Neutrophil (primary cell): Measurements from ENCODE around the gene ABCA1.
A peak's percentile ranks its signal among the peaks of the same experiment; 100 is the strongest.

Experiments
- H3K27ac ChIP-seq: fragments of 200-600 bp; sonication (generic); 2 replicates; pipeline ENCODE4 v1.5.1; 2016; ENCODE audit warnings: mild to moderate bottlenecking, moderate library complexity
- H3K27me3 ChIP-seq: fragments of 200-600 bp; sonication (generic); 2 replicates; pipeline ENCODE4 v1.6.0; 2016; ENCODE audit warnings: mild to moderate bottlenecking
- H3K36me3 ChIP-seq: fragments of 200-600 bp; sonication (generic); 2 replicates; pipeline ENCODE4 v1.5.1; 2017
- H3K4me1 ChIP-seq, 2 experiments: fragments of 200-600 bp in 1 of 2; sonication (generic) in 1 of 2; 1 replicate in 1 of 2; 2 replicates in 1 of 2; pipeline versions ENCODE4 v1.5.1 to v1.6.1; 2013 to 2016; ENCODE audit warnings: low read depth in 1 of 2, low read length in 1 of 2, mild to moderate bottlenecking in 1 of 2, moderate library complexity in 1 of 2; ENCODE audit not compliant: control insufficient read depth in 1 of 2, insufficient read depth in 1 of 2
- H3K4me3 ChIP-seq, 2 experiments: fragments of 200-600 bp in 1 of 2; sonication (generic) in 1 of 2; 1 replicate in 1 of 2; 2 replicates in 1 of 2; pipeline ENCODE4 v1.5.1; 2013 to 2016; ENCODE audit warnings: low read depth in 1 of 2, low read length in 1 of 2, mild to moderate bottlenecking in 1 of 2, moderate library complexity in 1 of 2
- H3K9me3 ChIP-seq: fragments of 200-600 bp; sonication (generic); 2 replicates; pipeline ENCODE4 v1.5.1; 2016
- TF ChIP-seq, protein P1 (sequence below): fragments of 200-600 bp; sonication (generic); IDR thresholded peaks from 2 replicates; pipeline ENCODE4 v1.5.1; 2016; ENCODE audit warnings: antibody characterized with exemption

ABCA1 gene

DNA sequence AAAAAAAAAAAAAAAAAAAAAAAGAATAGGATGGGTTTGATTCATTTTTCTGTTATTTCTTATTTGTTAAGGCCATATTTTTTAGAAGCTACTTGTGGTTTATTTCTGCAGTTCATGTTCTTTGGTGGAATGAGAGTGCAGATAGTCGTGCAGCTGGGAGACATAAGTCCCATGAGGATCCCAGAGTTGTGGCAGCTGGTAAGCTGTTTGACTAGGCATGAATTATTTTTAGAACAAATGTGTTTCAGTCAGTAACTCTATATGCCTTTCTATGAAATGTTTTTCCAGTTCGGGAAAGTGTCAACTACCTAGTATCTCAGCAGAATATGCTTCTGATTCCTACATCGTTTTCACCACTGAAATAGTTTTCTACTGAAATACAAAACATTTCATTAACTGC, 169.0 kb downstream of the ABCA1 start:
- Histone ChIP-seq H3K36me3 (peaks cover 25% of the 10 kb centered on the region), H3K27ac (no peak overlapping the region), H3K4me1 (peaks cover 5% of the 10 kb centered on the region in 2 experiments), H3K27me3 (no peaks in the 10 kb centered on the region), H3K9me3 (no peaks in the 10 kb centered on the region), H3K4me3 (no peak overlapping the region)
- TF ChIP-seq, protein P1, sequence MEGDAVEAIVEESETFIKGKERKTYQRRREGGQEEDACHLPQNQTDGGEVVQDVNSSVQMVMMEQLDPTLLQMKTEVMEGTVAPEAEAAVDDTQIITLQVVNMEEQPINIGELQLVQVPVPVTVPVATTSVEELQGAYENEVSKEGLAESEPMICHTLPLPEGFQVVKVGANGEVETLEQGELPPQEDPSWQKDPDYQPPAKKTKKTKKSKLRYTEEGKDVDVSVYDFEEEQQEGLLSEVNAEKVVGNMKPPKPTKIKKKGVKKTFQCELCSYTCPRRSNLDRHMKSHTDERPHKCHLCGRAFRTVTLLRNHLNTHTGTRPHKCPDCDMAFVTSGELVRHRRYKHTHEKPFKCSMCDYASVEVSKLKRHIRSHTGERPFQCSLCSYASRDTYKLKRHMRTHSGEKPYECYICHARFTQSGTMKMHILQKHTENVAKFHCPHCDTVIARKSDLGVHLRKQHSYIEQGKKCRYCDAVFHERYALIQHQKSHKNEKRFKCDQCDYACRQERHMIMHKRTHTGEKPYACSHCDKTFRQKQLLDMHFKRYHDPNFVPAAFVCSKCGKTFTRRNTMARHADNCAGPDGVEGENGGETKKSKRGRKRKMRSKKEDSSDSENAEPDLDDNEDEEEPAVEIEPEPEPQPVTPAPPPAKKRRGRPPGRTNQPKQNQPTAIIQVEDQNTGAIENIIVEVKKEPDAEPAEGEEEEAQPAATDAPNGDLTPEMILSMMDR: no peak

DNA sequence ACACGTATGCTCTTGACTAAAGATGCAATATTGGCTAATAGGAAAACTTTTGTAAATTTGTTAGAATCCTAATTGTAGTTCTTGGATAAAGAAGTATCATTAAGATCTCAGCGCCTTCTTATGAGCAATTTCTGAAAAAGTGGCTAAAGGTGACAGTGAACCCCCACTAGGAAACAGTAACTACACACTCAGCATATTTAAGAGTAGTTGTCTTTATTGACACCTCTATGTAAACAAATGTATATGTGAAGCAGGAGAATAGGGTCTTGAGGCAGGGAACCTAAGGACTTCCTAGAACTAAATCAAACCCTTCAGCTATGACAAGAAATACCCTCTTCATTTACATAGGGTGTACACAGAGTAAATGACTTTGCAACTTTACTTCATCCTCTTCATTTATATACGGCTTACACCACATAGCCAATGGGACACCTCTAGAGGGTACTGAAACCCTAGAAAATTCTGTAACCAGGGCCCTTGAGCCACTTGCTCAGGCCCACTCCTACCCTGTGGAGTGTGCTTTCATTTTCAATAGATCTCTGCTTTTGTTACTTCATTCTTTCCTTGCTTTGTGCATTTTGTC, 177.7 kb downstream of the ABCA1 start:
- H3K4me1 ChIP-seq: peaks cover 18% of the 10 kb centered on the region in 2 experiments
- H3K4me3 ChIP-seq: no peak overlapping the region
- H3K36me3 ChIP-seq: peaks cover 39% of the 10 kb centered on the region
- no peaks in the 10 kb centered on the region for H3K27me3 ChIP-seq
- H3K27ac ChIP-seq: no peak overlapping the region
- no peaks in the 10 kb centered on the region for H3K9me3 ChIP-seq
- TF ChIP-seq, protein P1: no peak

DNA sequence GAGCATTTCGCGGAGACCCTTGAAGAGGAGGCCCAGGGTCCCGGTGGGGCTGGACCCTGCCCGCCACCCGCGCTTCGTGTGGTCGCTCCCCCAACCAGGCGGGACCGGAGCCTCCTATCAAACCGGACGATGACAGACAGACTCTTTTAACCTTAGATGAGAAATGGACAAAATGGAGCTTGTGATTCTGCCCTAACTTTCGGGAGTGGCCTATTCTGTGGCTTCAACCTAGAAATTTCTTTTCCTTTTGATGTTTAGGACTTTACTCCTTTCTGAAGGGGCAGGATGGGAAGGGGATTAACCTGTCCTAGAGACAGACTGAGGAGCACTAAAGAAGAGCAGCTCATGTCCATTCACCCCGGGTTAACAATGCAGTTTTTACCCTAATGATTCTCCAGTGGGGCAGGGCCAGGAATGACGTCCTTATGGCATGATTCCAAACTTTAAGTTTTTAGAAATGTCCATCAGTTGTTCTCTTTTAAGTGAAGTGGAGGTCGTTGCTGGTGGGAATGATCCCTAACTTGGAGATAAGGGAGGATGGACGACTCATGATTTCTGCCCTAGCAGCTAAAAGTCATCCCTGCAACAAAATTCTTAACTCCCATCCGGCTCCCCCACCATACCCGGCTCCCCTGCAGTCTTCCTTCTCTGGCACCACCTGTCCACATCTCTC, 179.5 kb downstream of the ABCA1 start:
- peak overlapping the region; percentile 91 to 94 for H3K4me3 ChIP-seq
- H3K4me1 ChIP-seq: peaks cover 18% of the 10 kb centered on the region in 2 experiments
- H3K9me3 ChIP-seq: no peaks in the 10 kb centered on the region
- H3K27ac ChIP-seq: peak overlapping the region; percentile 90
- H3K27me3 ChIP-seq: no peaks in the 10 kb centered on the region
- peaks cover 25% of the 10 kb centered on the region for H3K36me3 ChIP-seq
- TF ChIP-seq, protein P1: no peak

DNA sequence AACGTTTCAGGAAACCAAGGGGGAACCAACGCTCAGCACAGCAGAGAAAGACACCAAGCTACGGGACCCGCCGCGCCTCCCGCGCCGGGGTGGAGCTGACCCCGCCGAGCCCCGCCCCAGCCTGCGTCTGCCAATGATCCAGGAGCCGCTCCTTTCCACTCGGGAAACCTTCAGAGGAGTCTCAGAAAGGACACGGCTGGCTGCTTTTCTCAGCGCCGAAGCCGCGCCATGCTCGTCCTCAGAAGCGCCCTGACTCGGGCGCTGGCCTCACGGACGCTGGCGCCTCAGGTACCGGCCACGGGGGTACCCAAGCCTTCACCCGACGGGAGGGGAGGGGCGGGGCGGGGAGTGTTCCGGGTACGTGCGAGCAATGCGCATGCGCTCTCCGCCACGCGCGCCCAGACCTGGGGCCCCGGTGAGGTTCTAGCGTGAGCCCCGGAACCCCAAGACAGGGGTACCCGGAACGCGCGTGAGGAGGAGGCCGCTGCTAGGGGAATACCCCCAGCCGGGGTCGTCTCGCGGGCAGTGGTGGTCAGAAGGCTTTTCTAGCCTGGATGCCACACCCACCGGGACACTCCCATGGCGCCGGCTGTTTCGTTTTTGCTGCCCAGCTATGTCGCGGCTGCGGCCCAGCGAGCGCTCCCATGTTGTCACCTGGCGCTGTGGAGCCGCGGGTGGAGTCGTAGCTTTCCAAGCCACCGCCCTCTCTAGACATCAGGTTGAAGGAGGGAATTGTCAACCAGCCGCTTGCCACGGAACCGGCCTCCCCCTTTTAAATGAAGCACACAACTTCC, 180.2 kb downstream of the ABCA1 start, which contains the start of gene NIPSNAP3A:
NIPSNAP3A (plus strand) TSS at position 119 of the 794 bp plus-strand sequence; CDS start at position 229, 110 bp downstream.
- no peaks in the 10 kb centered on the region for H3K27me3 ChIP-seq
- TF ChIP-seq, protein P1: peak; percentile 8
- peak within 1 kb of the TSS; percentile 90 for H3K27ac ChIP-seq
- H3K4me3 ChIP-seq: peak within 1 kb of the TSS; percentile 91 to 94
- peaks cover 17% of the 10 kb centered on the region for H3K36me3 ChIP-seq
- peaks cover 18% of the 10 kb centered on the region in 2 experiments for H3K4me1 ChIP-seq
- H3K9me3 ChIP-seq: no peaks in the 10 kb centered on the region

DNA sequence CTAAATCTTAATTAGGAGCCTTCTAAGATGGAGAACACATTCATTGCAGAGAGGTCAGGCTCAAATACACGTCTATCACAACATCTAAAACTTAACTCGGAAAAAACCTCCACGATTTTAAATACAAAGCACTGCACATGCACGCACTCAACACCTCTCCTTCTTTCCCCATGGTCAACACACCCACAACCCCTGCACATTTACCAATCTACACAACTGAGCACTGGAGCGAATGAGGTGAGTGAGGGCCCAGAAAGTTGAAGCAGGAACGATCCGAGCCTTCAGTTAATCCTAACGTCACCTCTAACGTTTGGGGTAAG, 180.8 kb downstream of the ABCA1 start:
- Histone ChIP-seq H3K36me3 (peaks cover 12% of the 10 kb centered on the region), H3K27ac (peak overlapping the region; percentile 90), H3K4me3 (peak overlapping the region; percentile 91 to 94), H3K4me1 (peaks cover 18% of the 10 kb centered on the region in 2 experiments), H3K9me3 (no peaks in the 10 kb centered on the region), H3K27me3 (no peaks in the 10 kb centered on the region)
- TF ChIP-seq, protein P1: no peak
